ENCODE measurements around the gene PCDH9. TPM values are rescaled to one million over a fixed set of nuclear protein-coding genes. Genes with fewer than 3 reads are reported as not detected.

PCDH9 gene
- total and polyA plus RNA-seq, 2 of the 4 experiments (the other 2 are of a cell fraction) = 2.2 to 10.2 TPM

DNA sequence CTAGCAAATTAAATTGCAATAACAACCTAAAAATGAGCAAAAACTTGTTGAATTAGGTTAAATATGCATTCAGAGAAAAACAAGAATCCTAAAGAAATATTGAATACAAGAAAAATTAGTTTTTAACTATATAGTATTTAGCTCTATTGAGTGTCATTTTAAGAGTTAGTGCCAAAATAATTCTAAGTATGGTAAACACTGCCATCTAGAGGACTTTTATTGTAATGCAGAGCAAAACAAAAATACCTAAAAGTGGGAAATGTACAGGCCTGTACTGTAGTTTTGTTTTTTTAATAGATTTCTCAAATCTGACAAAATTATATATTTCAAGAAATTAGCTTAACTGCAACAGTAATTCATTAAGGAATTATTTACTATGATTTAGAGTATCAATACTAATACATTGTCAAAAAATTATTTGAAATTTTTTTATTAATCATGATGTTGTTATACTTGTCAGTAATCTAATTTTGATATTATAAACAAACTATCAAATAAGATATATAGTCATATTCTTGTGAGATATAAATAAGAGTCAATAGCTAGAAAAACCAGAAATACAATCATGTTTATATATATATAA, 8.2 kb upstream of the PCDH9 start:
- no peak overlapping the region for H3K27ac ChIP-seq (ENCODE audit: insufficient read depth, low read length)
- no peak overlapping the region for H3K14ac ChIP-seq (replicated peaks; ENCODE audit: low read depth, low read length)
- intact Hi-C loops (cut with micrococcal nuclease) (loop anchor here (5.0 kb wide), 1 partner anchor 1581 kb away; no protein-coding TSS in a partner anchor), dilution Hi-C loops (cut with HindIII; ENCODE audit: low sequenced_read_pairs, unreplicated experiment) (no loop called here), in situ Hi-C loops (cut with MboI; ENCODE audit: low sequenced_read_pairs) (no loop called here)
- H3K36me3 ChIP-seq (ENCODE audit: control insufficient read depth, insufficient read depth, low read length) = no peaks in the 10 kb centered on the region
- H2BK120ac ChIP-seq (ENCODE audit: low read depth, low read length) = no peak overlapping the region
- H4K91ac ChIP-seq (ENCODE audit: insufficient read depth, low read depth, low read length) = no peak overlapping the region
- no peak overlapping the region for H4K8ac ChIP-seq (ENCODE audit: low read depth in 2 of 2, low read length in 2 of 2)
- DNase-seq (peak; percentile 36), ATAC-seq (ENCODE audit: low read depth) (peak; percentile 56)
- H3K4me1 ChIP-seq (ENCODE audit: control insufficient read depth, insufficient read depth, low read length) = no peaks in the 10 kb centered on the region
- BruUV-seq (replicated peaks) = no TSS peak
- H3K4ac ChIP-seq (ENCODE audit: low read depth, low read length) = no peak overlapping the region
- no peak overlapping the region for H3K4me3 ChIP-seq (ENCODE audit: insufficient read depth, low read depth, low read length)
- ChIA-PET CTCF (interaction anchor here (0.5 to 1.2 kb wide), 4 partner anchors 9 to 178 kb away, joined by 3 read pairs; no protein-coding TSS in a partner anchor), POLR2A (ENCODE audit: unreplicated experiment) (no interaction called here)
- H3K9me1 ChIP-seq (ENCODE audit: insufficient read depth, low read length) = no peaks in the 10 kb centered on the region
- H2BK15ac ChIP-seq (ENCODE audit: low read depth, low read length) = no peak overlapping the region
- no peak overlapping the region for H2AFZ ChIP-seq (replicated peaks; ENCODE audit: low read length, poor library complexity)
- no peaks in the 10 kb centered on the region for H3K27me3 ChIP-seq (ENCODE audit: control insufficient read depth, insufficient read depth, low read length)
- no peak overlapping the region for H2AK5ac ChIP-seq (ENCODE audit: low read depth, low read length)
- TF ChIP-seq SMC3 (IDR thresholded peaks at IDR 0.05; ENCODE audit: low read depth, low read length) (peak; percentile 64), NFE2L2 (IDR thresholded peaks at IDR 0.05; ENCODE audit: low read depth, low read length) (no peak), RAD21 (IDR thresholded peaks at IDR 0.05; ENCODE audit: low read length) (peak; percentile 74), FOS (IDR thresholded peaks at IDR 0.05; ENCODE audit: low read depth, low read length) (no peak), CEBPB (IDR thresholded peaks at IDR 0.05; ENCODE audit: low read depth, low read length) (no peak), POLR2A (IDR thresholded peaks at IDR 0.05; ENCODE audit: low read depth, low read length) (no peak), CHD1 (IDR thresholded peaks at IDR 0.05; ENCODE audit: low read depth, low read length) (no peak), RCOR1 (IDR thresholded peaks at IDR 0.05; ENCODE audit: insufficient replicate concordance, low read length) (no peak), BHLHE40 (IDR thresholded peaks at IDR 0.05; ENCODE audit: low read depth, low read length) (no peak), MAFK (IDR thresholded peaks at IDR 0.05; ENCODE audit: low read depth, low read length) (no peak), RFX5 (IDR thresholded peaks at IDR 0.05; ENCODE audit: low read depth, low read length) (no peak), MXI1 (IDR thresholded peaks at IDR 0.05; ENCODE audit: borderline replicate concordance, low read depth, low read length) (no peak), MAZ (IDR thresholded peaks at IDR 0.05; ENCODE audit: borderline replicate concordance, low read depth, low read length) (no peak)
- TF ChIP-seq, protein P1, sequence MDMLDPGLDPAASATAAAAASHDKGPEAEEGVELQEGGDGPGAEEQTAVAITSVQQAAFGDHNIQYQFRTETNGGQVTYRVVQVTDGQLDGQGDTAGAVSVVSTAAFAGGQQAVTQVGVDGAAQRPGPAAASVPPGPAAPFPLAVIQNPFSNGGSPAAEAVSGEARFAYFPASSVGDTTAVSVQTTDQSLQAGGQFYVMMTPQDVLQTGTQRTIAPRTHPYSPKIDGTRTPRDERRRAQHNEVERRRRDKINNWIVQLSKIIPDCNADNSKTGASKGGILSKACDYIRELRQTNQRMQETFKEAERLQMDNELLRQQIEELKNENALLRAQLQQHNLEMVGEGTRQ (IDR thresholded peaks at IDR 0.05; ENCODE audit: low read depth, low read length) = no peak
- TF ChIP-seq, protein P2, sequence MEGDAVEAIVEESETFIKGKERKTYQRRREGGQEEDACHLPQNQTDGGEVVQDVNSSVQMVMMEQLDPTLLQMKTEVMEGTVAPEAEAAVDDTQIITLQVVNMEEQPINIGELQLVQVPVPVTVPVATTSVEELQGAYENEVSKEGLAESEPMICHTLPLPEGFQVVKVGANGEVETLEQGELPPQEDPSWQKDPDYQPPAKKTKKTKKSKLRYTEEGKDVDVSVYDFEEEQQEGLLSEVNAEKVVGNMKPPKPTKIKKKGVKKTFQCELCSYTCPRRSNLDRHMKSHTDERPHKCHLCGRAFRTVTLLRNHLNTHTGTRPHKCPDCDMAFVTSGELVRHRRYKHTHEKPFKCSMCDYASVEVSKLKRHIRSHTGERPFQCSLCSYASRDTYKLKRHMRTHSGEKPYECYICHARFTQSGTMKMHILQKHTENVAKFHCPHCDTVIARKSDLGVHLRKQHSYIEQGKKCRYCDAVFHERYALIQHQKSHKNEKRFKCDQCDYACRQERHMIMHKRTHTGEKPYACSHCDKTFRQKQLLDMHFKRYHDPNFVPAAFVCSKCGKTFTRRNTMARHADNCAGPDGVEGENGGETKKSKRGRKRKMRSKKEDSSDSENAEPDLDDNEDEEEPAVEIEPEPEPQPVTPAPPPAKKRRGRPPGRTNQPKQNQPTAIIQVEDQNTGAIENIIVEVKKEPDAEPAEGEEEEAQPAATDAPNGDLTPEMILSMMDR (conservative IDR thresholded peaks at IDR 0.05; ENCODE audit: low read depth, low read length) = peak; percentile 77
- TF ChIP-seq, protein P3, sequence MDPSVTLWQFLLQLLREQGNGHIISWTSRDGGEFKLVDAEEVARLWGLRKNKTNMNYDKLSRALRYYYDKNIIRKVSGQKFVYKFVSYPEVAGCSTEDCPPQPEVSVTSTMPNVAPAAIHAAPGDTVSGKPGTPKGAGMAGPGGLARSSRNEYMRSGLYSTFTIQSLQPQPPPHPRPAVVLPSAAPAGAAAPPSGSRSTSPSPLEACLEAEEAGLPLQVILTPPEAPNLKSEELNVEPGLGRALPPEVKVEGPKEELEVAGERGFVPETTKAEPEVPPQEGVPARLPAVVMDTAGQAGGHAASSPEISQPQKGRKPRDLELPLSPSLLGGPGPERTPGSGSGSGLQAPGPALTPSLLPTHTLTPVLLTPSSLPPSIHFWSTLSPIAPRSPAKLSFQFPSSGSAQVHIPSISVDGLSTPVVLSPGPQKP (IDR thresholded peaks at IDR 0.05; ENCODE audit: borderline replicate concordance, low read depth, low read length) = no peak
- no peak overlapping the region for H3K9ac ChIP-seq (ENCODE audit: low read depth, low read length)
- H4K20me1 ChIP-seq (ENCODE audit: insufficient read depth, low read length) = no peaks in the 10 kb centered on the region
- no peak overlapping the region for H3K23ac ChIP-seq (ENCODE audit: low read depth, low read length)
- no peak overlapping the region for H2BK5ac ChIP-seq (ENCODE audit: low read depth, low read length, poor library complexity, severe bottlenecking)
- no peaks in the 10 kb centered on the region for H3K9me3 ChIP-seq (ENCODE audit: control insufficient read depth, insufficient read depth, low read length)
- H3K18ac ChIP-seq (ENCODE audit: low read depth, low read length) = no peak overlapping the region
- H4K5ac ChIP-seq (ENCODE audit: low read depth, low read length) = no peak overlapping the region
- no peak overlapping the region for H3K56ac ChIP-seq (ENCODE audit: extremely low read depth, insufficient read depth, low read length)
- no peak overlapping the region for H2BK20ac ChIP-seq (ENCODE audit: low read depth, low read length)
- H3K79me1 ChIP-seq (ENCODE audit: low read depth in 1 of 2, low read length in 2 of 2) = no peaks in the 10 kb centered on the region
- H3K4me2 ChIP-seq (ENCODE audit: low read depth, low read length) = no peak overlapping the region
- no peak overlapping the region for H2AK9ac ChIP-seq (replicated peaks; ENCODE audit: low read depth, low read length, poor library complexity)

Measured in IMR-90 (cell line).